SK-MEL-5 (cell line): ENCODE data around the gene LRTM2. TPM values are rescaled to one million over a fixed set of nuclear protein-coding genes. Genes with fewer than 3 reads are reported as not detected.

Experiments used
- DNase-seq: peaks from one replicate; pipeline ENCODE4 v3.0.0-alpha.2; 2016; ENCODE audit warnings: low read depth, low spot score
- in situ Hi-C: cut with HindIII; loops from 2 replicates; pipeline ENCODE4 v1.10.0; 2016; ENCODE audit warnings: low sequenced_read_pairs, high pct_unique_total_duplicates, low pct_unique_long_range_greater_than_20kb
- total RNA-seq: library from RNA; depleted of rRNA; stranded (reverse); fragments of >200 nt; shearing (Covaris generic); gene quantifications from 2 replicates; pipeline ENCODE4 v1.2.3, GENCODE V29; 2014

Gene LRTM2
- total RNA-seq, 1 experiment from 2014 or later = not detected

DNA sequence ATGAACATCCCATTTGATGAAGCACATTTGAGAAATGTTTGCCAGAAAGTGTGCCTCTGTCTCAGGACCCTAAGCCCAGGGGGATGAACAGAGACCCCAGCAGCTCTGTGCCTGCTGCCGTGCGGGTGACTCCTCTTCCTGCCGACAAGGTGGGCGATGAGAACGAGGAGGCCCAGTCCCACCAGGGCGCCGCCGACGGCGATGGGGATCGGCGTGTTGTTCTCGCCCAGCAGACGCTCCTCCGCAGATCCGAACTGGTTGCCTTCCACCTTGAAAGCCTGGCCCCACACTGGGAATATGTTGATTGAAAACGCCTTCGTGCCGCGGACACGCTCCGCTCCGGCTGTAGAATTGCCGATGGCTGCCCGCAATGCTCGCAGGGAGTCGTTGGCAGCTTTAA lies 44.1 kb downstream of the LRTM2 start:
- in situ Hi-C loops = no loop called here
- DNase-seq = no peak

DNA sequence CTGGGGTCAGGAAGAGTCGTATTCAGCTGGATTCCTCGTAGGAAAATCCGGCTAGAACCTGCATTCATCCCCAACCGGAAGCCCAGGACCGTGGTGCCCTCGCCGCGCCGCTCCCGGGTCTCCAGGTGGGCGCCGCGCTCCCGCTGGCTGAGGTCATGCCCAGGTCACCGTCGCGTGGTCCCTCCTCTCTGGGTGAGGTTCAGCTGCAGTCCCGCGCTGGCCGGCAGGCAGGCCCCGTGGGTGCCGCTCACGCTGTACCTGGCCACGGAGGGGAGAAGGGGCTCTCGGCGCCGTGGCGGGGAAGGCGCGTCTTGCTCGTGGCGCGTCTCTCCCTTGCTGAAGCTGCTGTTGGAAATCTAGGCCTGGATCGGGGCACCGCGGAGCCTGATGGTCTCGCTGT lies 44.5 kb downstream of the LRTM2 start:
- no peak for DNase-seq
- in situ Hi-C loops = no loop called here

DNA sequence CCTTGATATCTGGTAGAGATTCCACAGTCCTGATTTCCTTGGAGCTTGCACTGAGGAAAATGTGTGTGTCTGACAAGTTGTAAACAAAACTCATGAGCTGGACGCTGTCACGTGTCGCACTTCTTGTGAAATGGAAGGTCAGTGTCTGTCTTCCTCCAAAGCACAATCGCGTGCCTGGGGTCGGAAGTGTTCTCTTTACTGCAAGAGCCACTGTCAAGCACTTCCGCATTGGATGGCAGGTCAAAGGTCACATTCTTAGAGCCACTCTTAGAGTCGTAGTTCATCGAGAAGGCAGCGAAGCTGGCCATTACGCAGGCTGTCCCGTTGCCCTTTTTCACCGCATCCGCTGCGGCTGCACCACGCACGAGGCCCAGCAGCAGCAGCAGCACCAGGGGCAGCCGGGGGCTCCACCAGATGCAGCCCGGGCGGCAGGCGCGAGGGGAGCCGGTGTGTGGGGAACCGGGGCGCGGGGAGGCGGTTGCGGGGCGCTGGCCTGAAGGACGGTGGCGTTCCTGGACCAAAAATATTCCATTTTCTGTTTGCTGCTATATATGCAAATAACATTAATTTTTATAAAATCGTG lies 45.0 kb downstream of the LRTM2 start:
- no peak for DNase-seq
- in situ Hi-C loops = no loop called here

DNA sequence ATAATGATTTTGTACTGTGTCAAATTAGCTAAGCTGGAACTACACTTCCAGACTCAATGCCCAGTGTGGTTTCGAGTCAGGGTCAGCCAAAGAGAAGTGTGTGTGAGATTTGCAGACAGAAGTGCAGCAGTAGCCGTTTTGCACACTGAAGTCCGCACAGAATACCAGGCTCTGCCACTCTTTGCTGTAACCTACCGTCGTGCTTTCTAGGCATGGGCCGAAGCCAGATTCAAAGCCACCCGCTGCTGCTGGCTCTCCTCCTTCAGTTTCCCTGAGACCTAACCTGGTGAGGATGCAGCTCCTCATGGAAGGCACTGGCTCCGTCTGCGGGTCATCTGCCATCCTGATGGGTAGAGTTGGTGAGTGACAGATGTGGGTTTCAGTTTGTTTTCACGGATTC lies 48.8 kb downstream of the LRTM2 start:
- DNase-seq = no peak
- in situ Hi-C loops = no loop called here

DNA sequence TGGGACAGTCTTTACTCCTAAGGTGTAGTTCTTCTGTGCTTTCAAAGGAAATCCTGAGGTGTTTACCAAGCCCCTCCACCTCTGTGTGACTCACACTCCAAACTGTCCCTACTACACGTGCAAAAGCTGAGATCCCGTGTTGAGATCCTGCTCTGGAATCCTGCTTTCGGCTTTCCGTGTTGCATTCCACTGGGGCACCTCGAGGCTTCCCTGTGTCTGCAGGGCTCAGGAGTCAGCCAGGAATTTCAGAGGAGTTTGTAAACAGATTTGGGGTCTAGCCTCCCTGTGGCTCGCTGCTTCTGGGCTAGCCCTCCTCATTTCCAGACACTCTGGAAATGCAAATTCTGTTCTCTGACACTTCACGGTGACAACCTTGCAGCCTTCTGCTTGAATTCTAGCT lies 49.7 kb downstream of the LRTM2 start:
- in situ Hi-C loops = no loop called here
- no peak for DNase-seq

DNA sequence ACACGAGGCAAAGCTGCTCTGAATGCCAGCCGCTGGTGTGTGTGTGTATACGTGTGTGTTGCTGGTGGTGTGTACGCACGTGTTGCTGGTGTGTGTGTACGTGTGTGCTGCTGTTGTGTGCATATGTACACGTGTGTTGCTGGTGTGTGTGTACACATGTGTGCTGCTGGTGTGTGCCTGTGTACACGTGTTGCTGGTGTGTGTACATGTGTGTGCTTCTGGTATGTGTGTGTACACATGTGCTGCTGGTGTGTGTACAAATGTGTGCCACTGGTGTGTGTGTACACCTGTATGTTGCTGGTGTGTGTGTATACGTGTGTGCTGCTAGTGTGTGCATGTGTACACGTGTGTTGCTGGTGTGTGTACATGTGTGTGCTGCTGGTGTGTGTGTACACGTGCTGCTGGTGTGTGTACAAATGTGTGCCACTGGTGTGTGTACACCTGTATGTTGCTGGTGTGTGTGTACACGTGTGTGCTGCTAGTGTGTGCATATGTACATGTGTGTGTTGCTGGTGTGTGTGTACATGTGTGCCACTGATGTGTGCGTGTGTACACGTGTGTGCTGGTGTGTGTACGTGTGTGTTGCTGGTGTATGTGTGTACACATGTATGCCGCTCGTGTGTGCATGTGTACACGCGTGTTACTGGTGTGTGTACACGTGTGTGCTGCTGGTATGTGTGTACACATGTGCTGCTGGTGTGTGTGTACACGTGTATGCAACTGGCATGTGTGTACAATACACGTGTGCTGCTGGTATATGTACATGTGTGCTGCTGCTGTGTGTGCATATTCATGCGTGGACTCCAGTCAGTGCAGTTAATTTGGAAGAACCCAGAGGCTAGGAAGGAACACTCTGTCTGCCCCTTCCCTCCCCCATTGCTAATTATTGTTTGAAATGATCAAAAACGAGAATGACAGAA lies 50.9 kb downstream of the LRTM2 start:
- in situ Hi-C loops = no loop called here
- DNase-seq = no peak

DNA sequence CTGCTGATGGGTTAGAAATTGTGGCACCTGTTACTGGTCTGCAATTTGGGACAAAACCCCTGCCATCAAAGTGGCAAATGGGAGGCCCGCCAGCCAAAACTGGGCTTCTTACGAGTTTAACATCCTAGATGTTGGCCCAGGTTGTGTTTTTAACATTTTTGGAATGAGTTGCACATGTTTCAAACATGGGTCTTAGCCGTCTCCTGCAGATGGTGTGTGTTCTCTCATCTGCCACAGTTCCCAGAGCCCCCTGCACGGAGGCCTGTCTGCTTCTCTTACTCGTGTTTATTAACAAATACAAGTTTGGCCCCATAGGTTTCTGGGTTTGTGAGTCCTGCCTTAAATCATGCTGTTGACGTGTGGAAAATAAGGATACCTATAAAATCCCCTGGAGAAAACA lies 51.6 kb downstream of the LRTM2 start:
- in situ Hi-C loops = no loop called here
- DNase-seq = no peak

DNA sequence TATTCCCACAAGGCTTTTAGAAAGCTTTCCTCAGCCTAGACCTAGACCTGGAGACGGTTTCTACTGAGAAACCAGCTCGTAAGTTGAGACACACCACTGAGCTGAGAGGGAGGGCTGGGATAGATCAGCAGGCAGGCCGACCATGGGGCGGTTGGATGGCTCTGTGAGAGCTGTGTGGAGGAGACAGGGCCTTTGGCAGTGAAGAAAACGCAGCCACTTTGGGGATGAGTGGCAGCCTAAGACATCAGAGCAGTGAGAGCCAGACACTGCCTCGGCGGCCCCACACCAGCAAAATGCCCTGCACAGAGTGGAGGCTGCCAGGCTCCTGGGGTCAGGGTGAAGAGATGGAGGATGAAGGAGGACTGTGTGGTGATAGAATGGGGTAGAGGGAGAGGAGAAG lies 52.1 kb downstream of the LRTM2 start:
- no peak for DNase-seq
- in situ Hi-C loops = no loop called here

DNA sequence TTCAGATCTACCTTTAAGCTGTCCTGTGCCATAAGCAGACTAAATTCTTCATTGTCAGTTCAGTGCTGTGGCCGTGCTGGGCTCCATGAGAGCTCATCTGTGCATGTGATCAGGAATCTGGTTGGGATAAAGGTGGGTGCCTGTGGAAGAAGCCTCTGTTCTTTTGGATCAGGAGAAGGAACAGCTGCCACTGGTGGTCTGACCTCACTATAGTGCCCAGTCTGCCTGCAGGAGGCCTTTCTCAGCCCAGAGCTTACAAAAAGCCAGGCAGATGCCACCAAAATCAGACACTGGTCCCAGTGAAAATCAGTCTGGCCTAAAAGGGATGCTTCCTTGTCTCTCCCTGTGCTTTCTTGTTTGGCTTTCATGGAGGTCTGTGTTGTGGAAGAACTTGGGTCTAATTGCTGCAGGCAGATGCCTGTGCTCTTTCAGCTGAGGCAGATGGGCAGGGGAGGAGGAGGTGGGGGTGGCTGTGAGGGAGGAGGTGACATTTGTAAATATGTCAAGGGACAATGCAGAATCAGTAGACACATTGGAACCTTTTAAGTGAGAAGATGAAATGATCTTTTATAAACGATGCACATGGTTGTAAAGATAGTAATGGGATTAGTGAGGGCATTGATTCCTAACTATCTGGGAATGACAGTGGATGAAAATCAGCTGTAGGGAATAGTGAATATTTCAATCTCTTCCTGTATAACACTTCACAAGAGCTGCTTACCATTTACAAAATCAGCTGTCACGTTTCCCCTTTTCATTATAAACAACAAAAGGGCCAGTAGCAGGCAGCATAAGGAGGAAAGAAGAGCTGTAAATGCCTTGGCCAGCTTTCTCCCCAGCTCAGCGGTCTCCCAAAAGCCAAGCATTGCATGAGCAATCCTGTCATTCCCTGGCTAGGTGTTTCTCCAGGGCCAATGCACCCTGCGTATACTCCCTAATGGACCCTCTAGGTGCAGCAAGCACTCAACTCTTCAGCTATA lies 53.5 kb downstream of the LRTM2 start:
- in situ Hi-C loops = no loop called here
- DNase-seq = no peak

DNA sequence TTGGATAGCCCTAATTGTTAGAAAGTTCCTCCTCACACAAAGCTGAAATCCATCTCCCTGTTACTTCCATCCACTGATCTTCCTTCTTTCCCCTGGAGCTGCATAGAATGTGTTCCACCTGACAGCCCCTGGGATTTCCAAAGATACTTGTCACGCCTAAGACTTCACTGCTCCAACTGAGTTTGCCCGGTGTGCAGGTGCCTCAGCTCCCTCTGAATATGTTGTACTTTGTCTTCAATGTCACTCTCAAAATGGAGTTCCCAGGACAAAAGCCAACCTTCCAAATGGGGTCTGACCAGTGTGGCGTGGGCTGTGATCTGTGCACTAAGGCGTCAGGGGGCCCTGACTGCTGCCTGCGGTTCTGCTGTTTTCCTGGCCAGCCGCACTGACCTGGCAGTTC lies 55.2 kb downstream of the LRTM2 start:
- in situ Hi-C loops = no loop called here
- DNase-seq = no peak

DNA sequence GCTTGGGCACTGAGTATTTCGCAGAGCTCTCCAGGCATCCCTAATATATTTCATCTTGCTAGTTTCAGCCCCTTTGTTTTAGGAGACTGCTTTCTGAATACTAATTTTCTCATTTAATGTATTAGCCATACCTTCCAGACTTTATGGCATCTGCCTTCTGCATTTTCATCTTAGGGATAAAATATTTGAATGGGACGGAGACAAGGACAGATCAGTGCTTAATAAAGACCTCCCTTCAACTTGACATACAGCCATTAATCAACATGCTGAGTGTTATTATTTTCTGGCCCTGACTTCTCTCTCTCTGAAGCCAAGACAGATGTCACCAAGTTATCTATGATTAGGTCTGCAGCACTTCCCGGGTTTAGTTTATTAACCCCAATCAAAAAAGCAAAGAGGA lies 55.7 kb downstream of the LRTM2 start:
- DNase-seq = no peak
- in situ Hi-C loops = no loop called here

DNA sequence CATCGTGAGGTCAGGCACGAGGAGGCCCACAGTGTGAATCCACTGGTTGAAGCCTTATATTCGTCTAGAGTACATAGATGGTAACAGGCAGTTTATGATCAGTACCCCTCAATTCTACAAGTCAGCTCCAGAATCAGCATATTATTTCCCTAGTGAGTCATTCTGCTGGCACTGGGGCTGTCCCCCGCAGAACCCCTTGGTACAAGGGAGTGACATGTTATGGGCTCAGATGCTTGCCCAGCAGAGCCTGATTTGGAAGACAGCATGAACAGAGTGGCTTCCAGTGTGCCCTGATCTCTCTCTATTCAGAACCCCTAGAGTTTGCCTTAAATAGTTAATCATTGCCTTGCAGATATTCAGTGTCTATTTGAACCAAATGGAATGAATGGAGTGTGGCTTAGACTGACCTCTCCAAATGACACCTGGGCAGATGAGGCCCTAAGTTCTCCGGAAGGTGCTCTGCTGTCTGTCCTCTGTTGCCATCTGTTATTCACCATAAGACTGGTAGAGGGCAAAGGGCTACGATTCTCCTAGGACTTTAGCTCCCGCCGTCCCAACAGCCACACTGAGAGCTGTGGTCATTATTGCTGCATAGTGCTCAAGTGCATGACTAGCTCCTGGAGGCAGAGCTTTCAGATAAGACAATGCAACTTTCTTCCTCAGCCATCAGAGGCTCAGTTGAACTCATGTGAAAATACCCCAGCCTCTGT lies 57.0 kb downstream of the LRTM2 start:
- in situ Hi-C loops = no loop called here
- DNase-seq = no peak

DNA sequence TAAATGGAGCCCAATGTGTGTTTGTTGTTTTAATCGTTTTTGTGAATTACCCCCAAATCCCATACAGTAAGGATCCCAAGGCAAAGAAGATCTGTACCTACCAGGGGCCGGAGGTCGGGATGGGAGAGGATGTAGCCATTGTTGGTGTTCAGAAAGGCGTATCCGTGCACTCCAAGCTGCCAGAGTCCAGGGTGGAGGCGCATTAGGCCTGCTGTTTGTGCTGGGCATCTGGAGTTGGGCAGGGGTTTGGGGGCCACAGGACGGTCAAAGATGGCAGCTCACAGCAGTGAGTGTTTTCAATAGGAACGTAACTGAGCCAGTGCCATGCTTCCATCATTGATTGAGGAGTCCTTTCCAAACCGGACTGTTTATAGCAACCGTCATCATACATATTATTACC lies 57.8 kb downstream of the LRTM2 start:
- in situ Hi-C loops = no loop called here
- no peak for DNase-seq

DNA sequence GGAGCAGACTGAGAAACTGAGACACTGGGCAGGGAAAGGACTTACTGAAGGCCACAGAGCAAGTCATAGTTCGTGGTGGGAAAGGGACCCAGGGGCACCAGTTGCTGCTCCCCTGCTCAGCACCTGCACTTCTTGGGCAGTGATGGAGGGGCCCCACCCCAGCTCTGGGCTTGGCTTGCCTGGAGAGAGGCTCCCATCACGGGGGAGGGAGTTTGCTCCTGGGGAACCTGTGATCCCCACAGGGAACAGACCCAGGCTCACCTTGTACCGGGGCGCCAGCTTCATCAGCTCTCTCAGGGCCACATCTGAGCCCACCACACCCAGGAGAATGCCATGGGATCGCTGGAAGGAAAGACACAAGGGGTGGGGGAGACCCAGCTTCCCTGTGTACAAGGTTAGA lies 58.3 kb downstream of the LRTM2 start:
- in situ Hi-C loops = no loop called here
- no peak for DNase-seq

DNA sequence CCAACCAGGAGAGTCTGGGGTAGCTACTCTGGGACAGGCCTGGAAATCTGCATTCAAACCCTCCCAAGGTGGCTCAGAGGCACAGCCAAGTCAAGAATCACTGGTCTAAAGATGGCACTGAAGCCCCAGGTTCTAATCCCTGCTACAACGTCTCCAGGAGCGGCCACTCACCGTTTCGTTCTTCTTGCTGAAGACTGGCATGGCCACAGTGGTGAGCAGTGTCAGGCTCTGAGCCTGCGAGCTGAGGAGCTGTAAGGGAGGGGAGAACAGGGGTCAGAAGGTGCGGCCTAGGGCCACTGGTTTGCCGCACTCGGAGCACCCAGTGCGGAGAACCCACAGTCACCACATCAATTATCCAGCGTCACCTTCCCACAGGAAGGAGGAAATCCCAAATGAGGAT lies 59.3 kb downstream of the LRTM2 start:
- in situ Hi-C loops = no loop called here
- no peak for DNase-seq

DNA sequence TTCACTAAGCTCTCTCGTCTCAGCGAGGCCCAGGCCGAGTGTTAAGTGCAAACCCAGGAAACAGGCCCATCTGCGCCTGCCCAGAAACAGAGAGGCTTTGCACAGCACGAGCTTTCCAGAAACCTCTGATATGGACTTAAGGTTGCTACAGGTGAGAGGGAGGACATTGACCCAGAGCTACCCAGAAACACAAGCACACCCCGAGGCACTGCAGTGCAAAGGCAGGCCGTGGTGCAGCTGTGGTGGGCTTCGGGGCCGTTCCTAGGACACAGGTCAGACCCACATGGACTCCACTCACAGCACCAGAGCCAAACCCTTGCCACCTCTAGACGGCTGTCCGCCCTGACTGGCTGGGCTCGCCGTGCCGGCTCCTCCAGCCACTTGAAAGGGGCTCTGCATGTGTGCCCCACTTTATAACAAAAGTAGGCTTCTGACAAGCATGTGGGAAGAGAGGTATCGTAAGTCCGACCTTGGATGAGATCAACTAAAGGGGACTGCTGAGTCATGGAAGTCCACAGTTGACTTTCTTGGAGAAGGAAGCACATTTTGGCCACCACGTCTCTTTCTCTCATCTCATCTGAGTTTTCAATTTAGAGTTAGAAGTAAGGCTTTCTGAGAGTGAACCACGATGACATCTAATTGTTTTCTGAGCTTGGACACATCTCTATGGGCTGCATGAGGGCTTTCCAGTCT lies 59.9 kb downstream of the LRTM2 start:
- no peak for DNase-seq
- in situ Hi-C loops = no loop called here

DNA sequence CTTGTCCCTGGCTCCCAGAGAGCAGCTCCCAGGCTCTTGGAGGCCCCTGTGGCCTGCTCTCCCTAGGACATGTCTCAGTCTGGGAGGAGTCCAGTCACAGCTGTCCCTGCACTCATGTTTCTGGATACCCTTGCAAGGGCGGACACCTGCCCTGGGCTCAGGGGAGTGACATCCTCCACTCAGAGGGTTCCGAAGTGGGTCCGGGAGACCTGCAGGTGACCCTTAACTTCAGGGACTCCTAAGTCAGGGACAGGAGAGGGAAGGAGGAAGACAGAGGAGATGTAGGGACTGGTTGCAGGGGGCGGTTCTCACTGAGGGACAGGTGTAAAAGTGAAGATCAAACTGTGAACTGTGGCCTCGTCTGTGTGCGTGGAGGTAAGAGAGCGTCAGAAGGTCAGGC lies 60.5 kb downstream of the LRTM2 start:
- DNase-seq = no peak
- in situ Hi-C loops = no loop called here
